K562 (cell line): ENCODE results near the gene ERCC1. TPM values are rescaled to one million over a fixed set of nuclear protein-coding genes. Genes with fewer than 3 reads are reported as not detected.

Experiments used
- ATAC-seq: fragments of 200-7000 bp; cut with Tn5 transposase; 3 replicates; pipeline ENCODE4 v1.9.1; 2020; ENCODE audit warnings: moderate library complexity
- BruUV-seq: library from RNA; stranded (reverse); fragments of 400-500 nt; replicated peaks from 2 replicates; lab custom pipeline; 2021; lab: Mats Ljungman, UMichigan
- CTCF ChIA-PET: fragments of 300-600 bp; formaldehyde crosslinking; extraction: SDS; loops from one replicate; lab custom pipeline; 2021; ENCODE audit warnings: low intra/inter-chr PET ratio; lab: Yijun Ruan, JAX
- POLR2A ChIA-PET: fragments of 300-600, 350-650 bp; sonication (Branson Sonifier 250); formaldehyde crosslinking; extraction: SDS; loops from one replicate; lab custom pipeline; 2021; ENCODE audit warnings: antibody characterized with exemption, inconsistent platforms; lab: Yijun Ruan, JAX
- DNase-seq, 4 experiments: peaks; one replicate each; pipeline versions ENCODE4 v3.0.0 to v3.0.0-alpha.2; 2011 to 2018; ENCODE audit warnings: low spot score in 3 of 4, mixed read lengths in 3 of 4; ENCODE audit errors: extremely low read depth in 1 of 4
- FAIRE-seq: peaks from 2 replicates; lab custom pipeline; 2011; peaks lifted over from hg19 to GRCh38; lab: Jason Lieb, UNC
- H2AFZ ChIP-seq: 2 replicates; pipeline ENCODE4 v1.6.0; 2011; ENCODE audit warnings: low read depth, low read length, control low read depth, inconsistent platforms
- H3K27ac ChIP-seq: fragments of 200-600 bp; 3 replicates; pipeline ENCODE4 v1.8.0; 2011; ENCODE audit warnings: low read depth, mild to moderate bottlenecking, control low read depth, inconsistent platforms, low read length, moderate library complexity, mixed read lengths; ENCODE audit errors: extremely low read depth
- H3K27me3 ChIP-seq, 2 experiments: fragments of 300-600 bp in 1 of 2; 2 replicates in 1 of 2; 3 replicates in 1 of 2; pipeline versions ENCODE4 v1.6.0 to v1.8.0; 2011; ENCODE audit warnings: inconsistent platforms in 2 of 2, low read length in 2 of 2, mild to moderate bottlenecking in 1 of 2, mixed read lengths in 1 of 2, moderate library complexity in 1 of 2; ENCODE audit not compliant: control insufficient read depth in 2 of 2, insufficient read depth in 2 of 2
- H3K36me3 ChIP-seq: fragments of 300-600 bp; 3 replicates; pipeline ENCODE4 v1.8.0; 2011; ENCODE audit warnings: mild to moderate bottlenecking, low read length, inconsistent platforms; ENCODE audit not compliant: control insufficient read depth, insufficient read depth
- H3K4me1 ChIP-seq, 2 experiments: fragments of 200-600 bp in 1 of 2; replicated peaks in 1 of 2; 2 replicates in 1 of 2; 3 replicates in 1 of 2; pipeline versions ENCODE4 v1.5.1 to v1.8.0; 2011; ENCODE audit warnings: inconsistent platforms in 2 of 2, low read length in 2 of 2, mild to moderate bottlenecking in 1 of 2, mixed read lengths in 1 of 2, moderate library complexity in 1 of 2; ENCODE audit not compliant: control insufficient read depth in 2 of 2, insufficient read depth in 2 of 2
- H3K4me2 ChIP-seq: 2 replicates; pipeline ENCODE4 v1.6.1; 2011; ENCODE audit warnings: low read length, control low read depth, inconsistent platforms, mixed read lengths; ENCODE audit not compliant: insufficient read depth
- H3K4me3 ChIP-seq: fragments of 200-600 bp; sonication (generic), shearing (Covaris generic); 2 replicates; pipeline ENCODE4 v1.5.1; 2016; ENCODE audit warnings: control low read depth, inconsistent platforms
- H3K79me2 ChIP-seq: fragments of 200-600 bp; 3 replicates; pipeline ENCODE4 v1.8.0; 2011; ENCODE audit warnings: low read length, inconsistent platforms; ENCODE audit not compliant: control insufficient read depth, insufficient read depth
- H3K9ac ChIP-seq, 2 experiments: 2 replicates each; pipeline versions ENCODE4 v1.6.0 to v1.6.1; 2011; ENCODE audit warnings: low read depth in 2 of 2, low read length in 2 of 2, control low read depth in 1 of 2, inconsistent platforms in 1 of 2, mild to moderate bottlenecking in 1 of 2, mixed read lengths in 1 of 2; ENCODE audit not compliant: insufficient read depth in 1 of 2
- H3K9me1 ChIP-seq: one replicate; pipeline ENCODE4 v1.6.0; 2011; ENCODE audit warnings: inconsistent platforms, mild to moderate bottlenecking, low read length, moderate library complexity; ENCODE audit not compliant: control insufficient read depth, insufficient read depth
- H3K9me3 ChIP-seq: replicated peaks from 2 replicates; pipeline ENCODE4 v1.5.1; 2011; ENCODE audit warnings: low read depth, low read length, inconsistent platforms; ENCODE audit not compliant: control insufficient read depth, insufficient read depth
- H4K20me1 ChIP-seq: replicated peaks from 2 replicates; pipeline ENCODE4 v1.6.1; 2011; ENCODE audit warnings: low read length, inconsistent platforms, mixed read lengths; ENCODE audit not compliant: control insufficient read depth, insufficient read depth
- PCBP1 ChIP-seq: fragments of 200-400 bp; formaldehyde crosslinking; IDR thresholded peaks from 2 replicates; pipeline ENCODE4 v1.6.1; 2018; ENCODE audit warnings: mild to moderate bottlenecking, low read depth, low read length; ENCODE audit not compliant: poor library complexity, severe bottlenecking
- POLR2G ChIP-seq: fragments of 200-400 bp; formaldehyde crosslinking; IDR thresholded peaks from 2 replicates; pipeline ENCODE4 v1.6.1; 2017; ENCODE audit warnings: low read depth, mild to moderate bottlenecking, antibody characterized with exemption, low read length, moderate library complexity
- RBFOX2 ChIP-seq: fragments of 200-400 bp; formaldehyde crosslinking; IDR thresholded peaks from 2 replicates; pipeline ENCODE4 v1.6.1; 2017; ENCODE audit warnings: low read depth, mild to moderate bottlenecking, low read length, moderate library complexity
- ZBTB8A ChIP-seq: fragments of 450-650 bp; IDR thresholded peaks from 2 replicates; pipeline ENCODE4 v1.6.1; 2018; ENCODE audit warnings: mild to moderate bottlenecking, moderate library complexity; ENCODE audit not compliant: partially characterized antibody
- WGBS: fragments of 100-300 bp; shearing (Covaris generic); methylation state at CpG from one replicate; pipeline ENCODE4 v1.1.6; 2016; ENCODE audit warnings: low coverage, mixed read lengths; ENCODE audit not compliant: insufficient coverage; ENCODE audit errors: missing lambda C conversion rate; 5-methylcytosine and 5-hydroxymethylcytosine counted together
- in situ Hi-C: fragments of 300-500 bp; cut with MboI; formaldehyde crosslinking; loops from 4 replicates; pipeline ENCODE4 v1.15.0; 2018; ENCODE audit warnings: inconsistent platforms, mixed read lengths
- intact Hi-C: fragments of 100-400 bp; cut with micrococcal nuclease; formaldehyde crosslinking; loops from 2 replicates; pipeline ENCODE4 v1.14.2; 2022
- polyA plus RNA-seq, 8 experiments: library from polyadenylated mRNA; depleted of rRNA in 4 of 8; stranded (reverse) in 5 of 8; unstranded in 3 of 8; fragments of >200 nt; fragmentation: Nextera tagmentation in 2 of 8; fragmentation: Illumina TruSeq in 1 of 8; extraction: Ambion mirVana in 2 of 8; extraction: Trizol in 1 of 8; gene quantifications; 2 replicates each; pipeline versions ENCODE4 v1.2.1 to v1.2.3, GENCODE V29; 2011 to 2014; ENCODE audit warnings: inconsistent platforms in 1 of 8, missing spikeins in 1 of 8
- total RNA-seq, 7 experiments: library from RNA; depleted of rRNA in 6 of 7; stranded (reverse); fragments of >200 nt in 6 of 7; fragmentation: Illumina TruSeq in 2 of 7; extraction: Trizol in 2 of 7; gene quantifications; 2 replicates each; pipeline versions ENCODE4 v1.2.1 to v1.2.3, GENCODE V29; 2011 to 2021; ENCODE audit warnings: low replicate concordance in 1 of 7
- TF ChIP-seq, protein P1 (sequence below): fragments of 250-450 bp; sonication (Bioruptor Pico); IDR thresholded peaks from 2 replicates; pipeline ENCODE4 v1.5.0; 2021; ENCODE audit warnings: mild to moderate bottlenecking, borderline replicate concordance

The ERCC1 gene
- total and polyA plus RNA-seq, 9 of the 15 experiments (the other 6 are each of a cell fraction or from before 2014, with no cell fraction given) = 9.3 to 92.6 (median 60.0) TPM

DNA sequence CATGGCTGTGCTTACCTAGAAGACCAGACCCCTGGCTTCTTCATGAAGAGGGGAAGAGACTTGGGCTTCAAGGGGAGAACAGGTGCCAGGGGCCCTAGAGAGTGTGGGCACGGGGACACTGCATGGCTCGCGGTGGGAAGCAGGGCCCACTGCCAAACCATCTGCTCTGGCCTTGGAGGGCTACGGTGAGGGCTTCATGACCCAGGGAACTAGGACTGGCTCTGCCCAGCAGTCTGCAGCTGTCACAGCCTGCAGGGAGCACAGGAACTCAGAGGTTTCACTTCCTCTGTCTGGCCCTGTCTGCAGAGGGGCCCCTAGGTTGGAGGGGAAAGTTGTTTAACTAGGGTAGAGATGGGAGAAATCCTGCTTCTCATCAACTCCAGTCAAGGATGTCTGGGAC is 4.3 kb downstream of the ERCC1 start:
- ATAC-seq (no peak), FAIRE-seq (no peak), DNase-seq (no peak)
- H3K79me2 ChIP-seq = peaks cover 24% of the 10 kb centered on the region
- WGBS = 81% methylated on average over 4 of the region's 4 CpGs
- H3K4me3 ChIP-seq = no peak overlapping the region
- intact Hi-C loops = no loop called here
- H3K9ac ChIP-seq = peak overlapping the region in 1 of 2 experiments; percentile 31; a peak in 2 of 4 replicates
- TF ChIP-seq PCBP1 (no peak), RBFOX2 (peak; percentile 30; the same call in 1 of the 2 replicates)
- no peak overlapping the region for H3K4me2 ChIP-seq
- in situ Hi-C loops = no loop called here
- BruUV-seq = no TSS peak
- no peaks in the 10 kb centered on the region for H4K20me1 ChIP-seq
- H3K27ac ChIP-seq = no peak overlapping the region
- H2AFZ ChIP-seq = no peak overlapping the region
- H3K27me3 ChIP-seq = no peaks in the 10 kb centered on the region
- H3K9me3 ChIP-seq = no peaks in the 10 kb centered on the region
- H3K4me1 ChIP-seq = peaks cover 9 to 53% of the 10 kb centered on the region in 2 experiments; a peak in 4 of 5 replicates
- H3K36me3 ChIP-seq = peaks cover 61% of the 10 kb centered on the region; the same call in 2 of the 3 replicates
- ChIA-PET POLR2A (interaction anchor here (0.6 to 0.9 kb wide), 2 partner anchors 12 to 548 kb away, joined by 3 to 4 read pairs; no protein-coding TSS in a partner anchor), CTCF (no interaction called here)
- H3K9me1 ChIP-seq = no peaks in the 10 kb centered on the region

DNA sequence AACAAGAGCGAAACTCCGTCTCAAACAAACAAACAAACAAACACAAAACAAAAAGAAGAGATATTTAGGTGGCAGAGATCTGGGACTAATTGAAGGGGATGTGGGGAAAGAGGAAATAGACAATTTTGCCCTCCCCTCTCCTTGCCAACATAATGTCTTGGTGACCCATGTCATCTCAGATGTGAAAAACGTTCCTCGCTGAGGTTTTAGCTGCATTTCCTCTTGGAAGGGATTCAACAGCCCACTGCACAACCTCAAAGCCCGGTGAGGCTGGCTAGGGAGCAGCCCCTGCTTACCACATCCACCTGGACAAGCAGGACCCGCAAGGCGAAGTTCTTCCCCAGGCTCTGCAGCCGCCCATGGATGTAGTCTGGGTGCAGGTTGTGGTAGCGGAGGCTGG is 4.9 kb downstream of the ERCC1 start:
- in situ Hi-C loops = no loop called here
- ATAC-seq (no peak), DNase-seq (no peak), FAIRE-seq (no peak)
- Histone ChIP-seq H3K9me1 (no peaks in the 10 kb centered on the region), H3K9me3 (no peaks in the 10 kb centered on the region), H3K27me3 (no peaks in the 10 kb centered on the region), H3K79me2 (peaks cover 24% of the 10 kb centered on the region), H3K9ac (peak overlapping the region in 1 of 2 experiments; percentile 31; a peak in 1 of 4 replicates), H3K27ac (no peak overlapping the region), H3K4me3 (no peak overlapping the region), H2AFZ (no peak overlapping the region), H3K4me2 (no peak overlapping the region), H4K20me1 (no peaks in the 10 kb centered on the region), H3K36me3 (peaks cover 67% of the 10 kb centered on the region; the same call in 2 of the 3 replicates), H3K4me1 (peaks cover 5 to 49% of the 10 kb centered on the region in 2 experiments; a peak in 4 of 5 replicates)
- ChIA-PET CTCF (no interaction called here), POLR2A (interaction anchor here (0.6 kb wide), 1 partner anchor 547 kb away, joined by 3 read pairs; no protein-coding TSS in a partner anchor)
- TF ChIP-seq ZBTB8A (no peak), RBFOX2 (peak; percentile 47), POLR2G (0 out of 2 replicates have a peak, but pooled peaks have one; percentile 23)
- TF ChIP-seq, protein P1, sequence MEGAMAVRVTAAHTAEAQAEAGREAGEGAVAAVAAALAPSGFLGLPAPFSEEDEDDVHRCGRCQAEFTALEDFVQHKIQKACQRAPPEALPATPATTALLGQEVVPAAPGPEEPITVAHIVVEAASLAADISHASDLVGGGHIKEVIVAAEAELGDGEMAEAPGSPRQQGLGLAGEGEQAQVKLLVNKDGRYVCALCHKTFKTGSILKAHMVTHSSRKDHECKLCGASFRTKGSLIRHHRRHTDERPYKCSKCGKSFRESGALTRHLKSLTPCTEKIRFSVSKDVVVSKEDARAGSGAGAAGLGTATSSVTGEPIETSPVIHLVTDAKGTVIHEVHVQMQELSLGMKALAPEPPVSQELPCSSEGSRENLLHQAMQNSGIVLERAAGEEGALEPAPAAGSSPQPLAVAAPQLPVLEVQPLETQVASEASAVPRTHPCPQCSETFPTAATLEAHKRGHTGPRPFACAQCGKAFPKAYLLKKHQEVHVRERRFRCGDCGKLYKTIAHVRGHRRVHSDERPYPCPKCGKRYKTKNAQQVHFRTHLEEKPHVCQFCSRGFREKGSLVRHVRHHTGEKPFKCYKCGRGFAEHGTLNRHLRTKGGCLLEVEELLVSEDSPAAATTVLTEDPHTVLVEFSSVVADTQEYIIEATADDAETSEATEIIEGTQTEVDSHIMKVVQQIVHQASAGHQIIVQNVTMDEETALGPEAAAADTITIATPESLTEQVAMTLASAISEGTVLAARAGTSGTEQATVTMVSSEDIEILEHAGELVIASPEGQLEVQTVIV = no peak
- WGBS = 80% methylated on average over 9 of the region's 9 CpGs
- intact Hi-C loops = no loop called here
- BruUV-seq = no TSS peak
